Stomach smooth muscle (tissue), 2 donors: ENCODE measurements around the gene PIGT.

Experiments
- H3K27ac ChIP-seq: one replicate; pipeline ENCODE4 v1.7.0; 2013; ENCODE audit warnings: mild to moderate bottlenecking, low read length, inconsistent platforms
- H3K27me3 ChIP-seq, 2 donors: one replicate each; pipeline ENCODE4 v1.7.0; 2013; ENCODE audit warnings: low read length in 2 of 2; ENCODE audit not compliant: insufficient read depth in 2 of 2, control insufficient read depth in 1 of 2
- H3K36me3 ChIP-seq, 2 donors: one replicate each; pipeline ENCODE4 v1.7.0; 2013; ENCODE audit warnings: low read length in 2 of 2; ENCODE audit not compliant: control insufficient read depth in 2 of 2, insufficient read depth in 2 of 2
- H3K4me1 ChIP-seq: one replicate; pipeline ENCODE4 v1.7.0; 2013; ENCODE audit warnings: low read length; ENCODE audit not compliant: control insufficient read depth, insufficient read depth
- H3K4me3 ChIP-seq, 2 donors: one replicate each; pipeline ENCODE4 v1.7.0; 2013; ENCODE audit warnings: low read length in 2 of 2
- H3K9ac ChIP-seq, 2 donors: one replicate each; pipeline ENCODE4 v1.7.0; 2013; ENCODE audit warnings: low read length in 2 of 2, mild to moderate bottlenecking in 1 of 2
- H3K9me3 ChIP-seq, 2 donors: one replicate each; pipeline ENCODE4 v1.7.0; 2013; ENCODE audit warnings: low read length in 2 of 2; ENCODE audit not compliant: control insufficient read depth in 2 of 2
- donor health status: healthy.
- donor health status: Pancreatic carcinoma.

The PIGT gene

GRCh38 chr20:45448270-45448669 is 32.3 kb downstream of the PIGT start:
- peaks cover 28% of the 10 kb centered on the region for H3K4me1 ChIP-seq
- H3K36me3 ChIP-seq: no peaks in the 10 kb centered on the region
- peak overlapping the region in 1 of 2 donors; percentile 51 for H3K9ac ChIP-seq
- H3K27ac ChIP-seq: peak overlapping the region; percentile 87
- no peaks in the 10 kb centered on the region for H3K9me3 ChIP-seq
- H3K4me3 ChIP-seq: peak overlapping the region in 1 of 2 donors; percentile 15
- H3K27me3 ChIP-seq: no peaks in the 10 kb centered on the region

DNA sequence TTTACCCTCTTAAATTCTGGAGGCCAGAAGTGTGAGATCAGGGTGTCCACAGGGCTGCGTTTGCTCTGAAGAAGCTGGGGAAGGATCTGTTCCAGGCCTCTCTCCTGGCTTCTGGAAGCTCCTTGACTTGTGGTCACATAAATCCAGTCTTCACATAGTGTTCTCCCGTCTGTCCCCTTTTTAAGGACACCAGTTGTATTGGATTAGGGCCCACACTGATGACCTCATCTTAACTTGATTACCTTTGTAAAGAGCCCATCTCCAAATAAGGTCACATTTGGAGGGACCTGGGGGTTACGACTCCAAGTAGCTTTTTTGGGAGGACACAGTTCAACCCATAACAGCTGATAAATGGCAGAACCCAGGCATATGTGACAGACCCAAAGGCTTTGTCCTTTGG is 33.6 kb downstream of the PIGT start:
- Histone ChIP-seq H3K9ac (peak overlapping the region; percentile 21 to 47), H3K36me3 (no peaks in the 10 kb centered on the region), H3K9me3 (no peaks in the 10 kb centered on the region), H3K4me1 (peaks cover 28% of the 10 kb centered on the region), H3K27me3 (no peaks in the 10 kb centered on the region), H3K4me3 (no peak overlapping the region), H3K27ac (peak overlapping the region; percentile 87)

- Histone ChIP-seq H3K27ac (peak overlapping the region; percentile 87), H3K36me3 (no peaks in the 10 kb centered on the region)
Observed at GRCh38 chr20:45450097-45450818, 34.3 kb downstream of the PIGT start.

DNA sequence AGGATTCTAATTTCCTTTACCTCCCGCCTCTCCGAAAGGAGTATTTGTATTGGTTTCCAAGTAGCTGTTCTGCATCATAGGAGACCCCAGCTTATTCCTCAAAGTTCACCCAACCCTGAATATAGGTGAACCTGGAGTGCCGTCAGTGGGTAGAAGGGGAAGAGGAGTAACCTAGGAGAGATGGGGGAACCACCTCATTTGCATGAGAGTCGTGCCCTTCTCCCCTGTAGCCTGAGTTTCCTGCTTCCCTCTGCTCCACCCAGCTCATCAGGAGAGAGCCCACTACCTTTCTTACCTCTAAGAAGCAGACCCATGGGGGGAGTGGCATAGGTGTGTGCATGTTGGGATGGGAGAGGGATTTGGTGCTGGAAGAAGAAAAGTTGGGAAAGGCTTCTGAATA is 36.3 kb downstream of the PIGT start:
- no peaks in the 10 kb centered on the region for H3K27me3 ChIP-seq
- H3K9ac ChIP-seq: no peak overlapping the region
- H3K36me3 ChIP-seq: no peaks in the 10 kb centered on the region
- peaks cover 32% of the 10 kb centered on the region for H3K4me1 ChIP-seq
- H3K27ac ChIP-seq: no peak overlapping the region
- no peak overlapping the region for H3K4me3 ChIP-seq
- no peaks in the 10 kb centered on the region for H3K9me3 ChIP-seq

More at GRCh38 chr20:45450097-45450818, 34.3 kb downstream of the PIGT start:
- Histone ChIP-seq H3K9me3 (no peaks in the 10 kb centered on the region), H3K27me3 (no peaks in the 10 kb centered on the region), H3K4me3 (no peak overlapping the region), H3K9ac (peak overlapping the region in 1 of 2 donors; percentile 21), H3K4me1 (peaks cover 28% of the 10 kb centered on the region)

GRCh38 chr20:45452772-45453691 is 37.1 kb downstream of the PIGT start:
- no peak overlapping the region for H3K4me3 ChIP-seq
- H3K9me3 ChIP-seq: no peaks in the 10 kb centered on the region
- peaks cover 25% of the 10 kb centered on the region for H3K4me1 ChIP-seq
- H3K36me3 ChIP-seq: no peaks in the 10 kb centered on the region
- H3K27me3 ChIP-seq: no peaks in the 10 kb centered on the region
- no peak overlapping the region for H3K27ac ChIP-seq
- H3K9ac ChIP-seq: no peak overlapping the region

GRCh38 chr20:45456632-45457031 is 40.7 kb downstream of the PIGT start:
- Histone ChIP-seq H3K9ac (no peak overlapping the region), H3K4me1 (peaks cover 4% of the 10 kb centered on the region), H3K9me3 (no peaks in the 10 kb centered on the region), H3K27ac (no peak overlapping the region), H3K36me3 (no peaks in the 10 kb centered on the region), H3K4me3 (no peak overlapping the region), H3K27me3 (no peaks in the 10 kb centered on the region)

- H3K9ac ChIP-seq: no peak overlapping the region
- H3K36me3 ChIP-seq: no peaks in the 10 kb centered on the region
- H3K27ac ChIP-seq: no peak overlapping the region
- peaks cover 0 to 2% of the 10 kb centered on the region in 2 donors for H3K27me3 ChIP-seq
- peaks cover 4% of the 10 kb centered on the region for H3K4me1 ChIP-seq
- no peaks in the 10 kb centered on the region for H3K9me3 ChIP-seq
- no peak overlapping the region for H3K4me3 ChIP-seq
Observed at GRCh38 chr20:45459606-45460005, 43.7 kb downstream of the PIGT start.

DNA sequence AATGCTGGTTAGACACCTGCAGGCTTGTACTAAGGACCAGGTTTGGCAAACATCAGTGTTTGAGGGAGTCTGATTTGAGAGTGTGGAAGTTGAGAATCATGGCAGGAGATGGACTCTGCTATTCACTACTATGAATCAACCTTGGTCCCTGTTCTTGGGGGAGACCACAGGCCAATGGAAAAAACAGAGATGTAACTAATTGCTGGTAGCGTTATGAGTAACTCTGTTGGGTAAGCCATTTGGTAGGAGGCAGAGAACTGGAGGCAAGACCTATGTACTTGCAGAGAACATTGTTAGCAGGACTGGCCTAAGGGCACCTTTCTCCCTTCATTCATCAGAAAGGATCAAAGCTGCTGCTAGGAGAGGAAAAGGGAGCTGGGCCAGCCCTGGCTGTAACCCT is 45.3 kb downstream of the PIGT start:
- Histone ChIP-seq H3K36me3 (no peaks in the 10 kb centered on the region), H3K27ac (no peak overlapping the region), H3K4me3 (no peak overlapping the region), H3K9me3 (no peaks in the 10 kb centered on the region), H3K9ac (no peak overlapping the region), H3K27me3 (peaks cover 0 to 2% of the 10 kb centered on the region in 2 donors), H3K4me1 (peaks cover 4% of the 10 kb centered on the region)

- no peaks in the 10 kb centered on the region for H3K36me3 ChIP-seq
- peaks cover 0 to 2% of the 10 kb centered on the region in 2 donors for H3K27me3 ChIP-seq
- H3K9ac ChIP-seq: no peak overlapping the region
- H3K4me3 ChIP-seq: no peak overlapping the region
- no peaks in the 10 kb centered on the region for H3K9me3 ChIP-seq
- no peaks in the 10 kb centered on the region for H3K4me1 ChIP-seq
- H3K27ac ChIP-seq: no peak overlapping the region
Observed at GRCh38 chr20:45462711-45463509, 47.0 kb downstream of the PIGT start.

DNA sequence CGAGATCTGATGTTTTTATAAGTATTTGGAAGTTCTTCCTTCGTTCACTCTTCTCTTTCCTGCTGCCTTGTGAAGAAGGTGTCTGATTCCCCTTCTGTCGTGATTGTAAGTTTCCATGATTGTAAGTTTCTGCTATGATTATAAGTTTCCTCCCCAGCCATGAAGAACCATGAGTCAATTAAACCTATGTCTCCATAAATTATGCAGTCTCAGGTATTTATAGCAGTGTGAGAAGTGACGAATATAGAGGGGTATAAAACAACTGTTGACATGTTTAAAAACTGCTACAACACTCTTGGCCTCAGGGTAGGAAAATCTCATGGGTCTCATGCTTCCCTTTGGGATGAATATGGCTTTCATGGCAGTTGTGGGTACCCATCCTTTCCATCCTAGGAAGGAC is 47.8 kb downstream of the PIGT start:
- Histone ChIP-seq H3K4me1 (no peaks in the 10 kb centered on the region), H3K27ac (no peak overlapping the region), H3K4me3 (no peak overlapping the region), H3K36me3 (no peaks in the 10 kb centered on the region), H3K27me3 (peaks cover 0 to 2% of the 10 kb centered on the region in 2 donors), H3K9ac (no peak overlapping the region), H3K9me3 (no peaks in the 10 kb centered on the region)
